ENCODE results near the gene HSPA4.

Gene HSPA4

GRCh38 chr5:133052317-133053175 lies 733 bp downstream of the HSPA4 start:
- TF ChIP-seq CREB1 (IDR thresholded peaks at IDR 0.05; ENCODE audit: low read depth) (no peak), TAF1 (IDR thresholded peaks at IDR 0.05; ENCODE audit: low read depth) (peak; percentile 21; the same call in 1 of the 2 replicates), YY1 (IDR thresholded peaks at IDR 0.05; ENCODE audit: low read depth) (no peak), MAX (IDR thresholded peaks at IDR 0.05) (peak; percentile 87), TCF12 (IDR thresholded peaks at IDR 0.05; ENCODE audit: low read depth) (no peak), ZBTB7A (IDR thresholded peaks at IDR 0.05; ENCODE audit: low read depth) (peak; percentile 25; the same call in 1 of the 2 replicates), USF1 (IDR thresholded peaks at IDR 0.05) (peak; percentile 86), TEAD4 (IDR thresholded peaks at IDR 0.05) (no peak), EGR1 (IDR thresholded peaks at IDR 0.05) (no peak), CEBPB (IDR thresholded peaks at IDR 0.05) (no peak), FOXM1 (IDR thresholded peaks at IDR 0.05; ENCODE audit: borderline replicate concordance, low read depth) (no peak), NFIC (IDR thresholded peaks at IDR 0.05) (no peak), REST (IDR thresholded peaks at IDR 0.05; ENCODE audit: low read depth) (no peak), EP300 (IDR thresholded peaks at IDR 0.05; ENCODE audit: borderline replicate concordance) (no peak), RAD21 (IDR thresholded peaks at IDR 0.05; ENCODE audit: low read depth) (peak; percentile 0; the same call in 1 of the 2 replicates)

GRCh38 chr5:133053448-133053847 lies 1.6 kb downstream of the HSPA4 start:
- no peak for TF ChIP-seq EP300 (IDR thresholded peaks at IDR 0.05; ENCODE audit: borderline replicate concordance)
- TF ChIP-seq USF1 (IDR thresholded peaks at IDR 0.05) = no peak
- TF ChIP-seq CREB1 (IDR thresholded peaks at IDR 0.05; ENCODE audit: low read depth) = no peak
- TF ChIP-seq EGR1 (IDR thresholded peaks at IDR 0.05) = no peak
- TF ChIP-seq FOXM1 (IDR thresholded peaks at IDR 0.05; ENCODE audit: borderline replicate concordance, low read depth) = no peak
- no peak for TF ChIP-seq REST (IDR thresholded peaks at IDR 0.05; ENCODE audit: low read depth)
- no peak for TF ChIP-seq ZBTB7A (IDR thresholded peaks at IDR 0.05; ENCODE audit: low read depth)
- TF ChIP-seq CEBPB (IDR thresholded peaks at IDR 0.05) = no peak
- no peak for TF ChIP-seq RAD21 (IDR thresholded peaks at IDR 0.05; ENCODE audit: low read depth)
- no peak for TF ChIP-seq NFIC (IDR thresholded peaks at IDR 0.05)
- TF ChIP-seq TEAD4 (IDR thresholded peaks at IDR 0.05) = no peak

GRCh38 chr5:133054697-133055471 lies 3.1 kb downstream of the HSPA4 start:
- TF ChIP-seq TCF12 (IDR thresholded peaks at IDR 0.05; ENCODE audit: low read depth) (no peak), EGR1 (IDR thresholded peaks at IDR 0.05) (no peak), EP300 (IDR thresholded peaks at IDR 0.05; ENCODE audit: borderline replicate concordance) (no peak), TAF1 (IDR thresholded peaks at IDR 0.05; ENCODE audit: low read depth) (no peak), MAX (IDR thresholded peaks at IDR 0.05) (no peak), YY1 (IDR thresholded peaks at IDR 0.05; ENCODE audit: low read depth) (no peak), FOXM1 (IDR thresholded peaks at IDR 0.05; ENCODE audit: borderline replicate concordance, low read depth) (no peak), ZBTB7A (IDR thresholded peaks at IDR 0.05; ENCODE audit: low read depth) (no peak), CEBPB (IDR thresholded peaks at IDR 0.05) (no peak), CREB1 (IDR thresholded peaks at IDR 0.05; ENCODE audit: low read depth) (no peak)

GRCh38 chr5:133056891-133057290 lies 5.1 kb downstream of the HSPA4 start:
- no peak for TF ChIP-seq TAF1 (IDR thresholded peaks at IDR 0.05; ENCODE audit: low read depth)
- TF ChIP-seq USF1 (IDR thresholded peaks at IDR 0.05) = no peak
- TF ChIP-seq EP300 (IDR thresholded peaks at IDR 0.05; ENCODE audit: borderline replicate concordance) = no peak
- no peak for TF ChIP-seq MAX (IDR thresholded peaks at IDR 0.05)
- TF ChIP-seq TEAD4 (IDR thresholded peaks at IDR 0.05) = no peak
- TF ChIP-seq ZBTB7A (IDR thresholded peaks at IDR 0.05; ENCODE audit: low read depth) = no peak
- TF ChIP-seq FOXM1 (IDR thresholded peaks at IDR 0.05; ENCODE audit: borderline replicate concordance, low read depth) = no peak
- no peak for TF ChIP-seq CEBPB (IDR thresholded peaks at IDR 0.05)
